IMR-90 (cell line): Measurements from ENCODE around the gene SP2. TPM values are rescaled to one million over a fixed set of nuclear protein-coding genes. Genes with fewer than 3 reads are reported as not detected.

ENCODE experiments used
- ATAC-seq: fragments of 200-7000 bp; cut with Tn5 transposase; 2 replicates; pipeline ENCODE4 v1.9.1; 2020; ENCODE audit warnings: low read depth, mild to moderate bottlenecking, moderate library complexity
- BruUV-seq: library from RNA; stranded (reverse); fragments of 400-500 nt; replicated peaks from 2 replicates; lab custom pipeline; 2021; lab: Mats Ljungman, UMichigan
- CTCF ChIA-PET: fragments of 300-600 bp; formaldehyde crosslinking; extraction: SDS; loops from one replicate; lab custom pipeline; 2021; ENCODE audit warnings: antibody characterized with exemption; lab: Yijun Ruan, JAX
- POLR2A ChIA-PET: fragments of 300-600 bp; sonication (Branson Sonifier 250); formaldehyde crosslinking; loops from one replicate; lab custom pipeline; 2022; ENCODE audit warnings: antibody characterized with exemption; ENCODE audit not compliant: unreplicated experiment; lab: Charles Lee
- DNase-seq: peaks from one replicate; pipeline ENCODE4 v3.0.0; 2013
- H2AFZ ChIP-seq: replicated peaks from 2 replicates; pipeline ENCODE3; 2013; ENCODE audit warnings: low read length, mild to moderate bottlenecking; ENCODE audit not compliant: poor library complexity
- H2AK5ac ChIP-seq: 2 replicates; pipeline ENCODE4 v1.6.1; 2013; ENCODE audit warnings: low read depth, low read length, inconsistent platforms
- H2AK9ac ChIP-seq: replicated peaks from 2 replicates; pipeline ENCODE3; 2013; ENCODE audit warnings: mild to moderate bottlenecking, low read depth, low read length, moderate library complexity; ENCODE audit not compliant: poor library complexity
- H2BK120ac ChIP-seq: 2 replicates; pipeline ENCODE4 v1.6.1; 2013; ENCODE audit warnings: low read depth, low read length, inconsistent platforms
- H2BK15ac ChIP-seq: 3 replicates; pipeline ENCODE4 v1.6.1; 2013; ENCODE audit warnings: low read depth, low read length, inconsistent platforms
- H2BK20ac ChIP-seq: 2 replicates; pipeline ENCODE4 v1.6.1; 2013; ENCODE audit warnings: low read depth, mild to moderate bottlenecking, inconsistent platforms, low read length, moderate library complexity
- H2BK5ac ChIP-seq: 2 replicates; pipeline ENCODE4 v1.6.1; 2013; ENCODE audit warnings: mild to moderate bottlenecking, low read depth, low read length, inconsistent platforms; ENCODE audit not compliant: poor library complexity, severe bottlenecking
- H3K14ac ChIP-seq: replicated peaks from 2 replicates; pipeline ENCODE4 v1.6.1; 2013; ENCODE audit warnings: low read depth, low read length, inconsistent platforms
- H3K18ac ChIP-seq: 2 replicates; pipeline ENCODE4 v1.6.1; 2013; ENCODE audit warnings: low read depth, low read length, control low read depth
- H3K23ac ChIP-seq: 2 replicates; pipeline ENCODE4 v1.6.1; 2013; ENCODE audit warnings: low read depth, low read length, inconsistent platforms
- H3K27ac ChIP-seq: 2 replicates; pipeline ENCODE4 v1.5.1; 2013; ENCODE audit warnings: mild to moderate bottlenecking, control low read depth, low read length; ENCODE audit not compliant: insufficient read depth
- H3K27me3 ChIP-seq: 2 replicates; pipeline ENCODE4 v1.6.1; 2013; ENCODE audit warnings: low read length; ENCODE audit not compliant: control insufficient read depth, insufficient read depth
- H3K36me3 ChIP-seq: 2 replicates; pipeline ENCODE4 v1.6.1; 2013; ENCODE audit warnings: low read length, mixed read lengths; ENCODE audit not compliant: control insufficient read depth, insufficient read depth
- H3K4ac ChIP-seq: 2 replicates; pipeline ENCODE4 v1.6.1; 2013; ENCODE audit warnings: low read depth, low read length, inconsistent platforms
- H3K4me1 ChIP-seq: 2 replicates; pipeline ENCODE4 v1.6.1; 2013; ENCODE audit warnings: low read length, mixed read lengths; ENCODE audit not compliant: control insufficient read depth, insufficient read depth
- H3K4me2 ChIP-seq: 2 replicates; pipeline ENCODE4 v1.6.1; 2013; ENCODE audit warnings: low read depth, mild to moderate bottlenecking, control low read depth, low read length, moderate library complexity
- H3K4me3 ChIP-seq: 2 replicates; pipeline ENCODE4 v1.5.1; 2013; ENCODE audit warnings: low read depth, mild to moderate bottlenecking, control low read depth, low read length, moderate library complexity; ENCODE audit not compliant: insufficient read depth
- H3K56ac ChIP-seq: 2 replicates; pipeline ENCODE4 v1.6.1; 2013; ENCODE audit warnings: low read length, inconsistent platforms; ENCODE audit not compliant: insufficient read depth; ENCODE audit errors: extremely low read depth
- H3K79me1 ChIP-seq, 2 experiments: 2 replicates each; pipeline ENCODE4 v1.6.1; 2013; ENCODE audit warnings: low read length in 2 of 2, inconsistent platforms in 1 of 2, low read depth in 1 of 2
- H3K9ac ChIP-seq: 2 replicates; pipeline ENCODE4 v1.6.1; 2013; ENCODE audit warnings: low read depth, low read length, control low read depth
- H3K9me1 ChIP-seq: 2 replicates; pipeline ENCODE4 v1.6.1; 2013; ENCODE audit warnings: low read length, inconsistent platforms; ENCODE audit not compliant: insufficient read depth
- H3K9me3 ChIP-seq: 2 replicates; pipeline ENCODE4 v1.6.1; 2013; ENCODE audit warnings: low read length; ENCODE audit not compliant: control insufficient read depth, insufficient read depth
- H4K20me1 ChIP-seq: 2 replicates; pipeline ENCODE4 v1.6.1; 2013; ENCODE audit warnings: low read length, inconsistent platforms; ENCODE audit not compliant: insufficient read depth
- H4K5ac ChIP-seq: 2 replicates; pipeline ENCODE4 v1.6.1; 2013; ENCODE audit warnings: mild to moderate bottlenecking, low read depth, low read length, control low read depth
- H4K8ac ChIP-seq, 2 experiments: 2 replicates each; pipeline ENCODE4 v1.6.1; 2013; ENCODE audit warnings: low read depth in 2 of 2, low read length in 2 of 2, control low read depth in 1 of 2, inconsistent platforms in 1 of 2
- H4K91ac ChIP-seq: 2 replicates; pipeline ENCODE4 v1.6.1; 2013; ENCODE audit warnings: low read depth, low read length, inconsistent platforms; ENCODE audit not compliant: insufficient read depth
- BHLHE40 ChIP-seq: fragments of 150-350 bp; IDR thresholded peaks from 2 replicates; pipeline ENCODE4 v1.6.1; 2016; ENCODE audit warnings: mild to moderate bottlenecking, low read depth, low read length
- CEBPB ChIP-seq: IDR thresholded peaks from 2 replicates; pipeline ENCODE4 v1.6.1; 2012; ENCODE audit warnings: low read depth, low read length, improper control_type of control experiment
- CTCF ChIP-seq: conservative IDR thresholded peaks from 2 replicates; pipeline ENCODE4 v1.5.1; 2012; ENCODE audit warnings: mild to moderate bottlenecking, low read depth, low read length, improper control_type of control experiment
- FOS ChIP-seq: fragments of 150-350 bp; IDR thresholded peaks from 2 replicates; pipeline ENCODE4 v1.6.1; 2016; ENCODE audit warnings: low read depth, low read length
- MAFK ChIP-seq: IDR thresholded peaks from 2 replicates; pipeline ENCODE4 v1.6.1; 2012; ENCODE audit warnings: low read depth, low read length, improper control_type of control experiment
- MAZ ChIP-seq: IDR thresholded peaks from 2 replicates; pipeline ENCODE4 v1.6.1; 2012; ENCODE audit warnings: low read depth, mild to moderate bottlenecking, low read length, improper control_type of control experiment, moderate library complexity, borderline replicate concordance
- MXI1 ChIP-seq: IDR thresholded peaks from 2 replicates; pipeline ENCODE4 v1.6.1; 2012; ENCODE audit warnings: low read depth, mild to moderate bottlenecking, low read length, moderate library complexity, borderline replicate concordance
- NFE2L2 ChIP-seq: fragments of 150-350 bp; IDR thresholded peaks from 2 replicates; pipeline ENCODE4 v1.6.1; 2016; ENCODE audit warnings: low read depth, mild to moderate bottlenecking, low read length
- POLR2A ChIP-seq: IDR thresholded peaks from 2 replicates; pipeline ENCODE4 v1.6.1; 2012; ENCODE audit warnings: mild to moderate bottlenecking, low read depth, low read length
- RAD21 ChIP-seq: IDR thresholded peaks from 2 replicates; pipeline ENCODE4 v1.6.1; 2012; ENCODE audit warnings: low read length, improper control_type of control experiment
- RCOR1 ChIP-seq: IDR thresholded peaks from 2 replicates; pipeline ENCODE4 v1.6.1; 2012; ENCODE audit warnings: mild to moderate bottlenecking, low read length, improper control_type of control experiment; ENCODE audit not compliant: insufficient replicate concordance
- RFX5 ChIP-seq: IDR thresholded peaks from 2 replicates; pipeline ENCODE4 v1.8.0; 2012; ENCODE audit warnings: low read depth, mild to moderate bottlenecking, low read length, moderate library complexity
- SMC3 ChIP-seq: fragments of 150-350 bp; IDR thresholded peaks from 2 replicates; pipeline ENCODE4 v1.6.1; 2016; ENCODE audit warnings: low read depth, mild to moderate bottlenecking, antibody characterized with exemption, low read length, moderate library complexity
- WGBS, 2 experiments: methylation state at CpG; one replicate each; pipeline versions ENCODE4 v1.1.5 to v1.1.7; 2013; ENCODE audit warnings: missing lambda C conversion rate in 2 of 2; ENCODE audit not compliant: insufficient read length in 1 of 2; ENCODE audit errors: extremely low coverage in 2 of 2; 5-methylcytosine and 5-hydroxymethylcytosine counted together
- dilution Hi-C: fragments of 300-500 bp; cut with HindIII; formaldehyde crosslinking; loops from one replicate; pipeline ENCODE4 v1.14.3; 2018; ENCODE audit warnings: low sequenced_read_pairs; ENCODE audit not compliant: unreplicated experiment
- in situ Hi-C: fragments of 300-500 bp; cut with MboI; formaldehyde crosslinking; loops from 3 replicates; pipeline ENCODE4 v1.14.3; 2019; ENCODE audit warnings: low sequenced_read_pairs, inconsistent platforms, mixed read lengths
- intact Hi-C: fragments of 100-400 bp; cut with micrococcal nuclease; formaldehyde crosslinking; loops from 2 replicates; pipeline ENCODE4 v1.10.0; 2022
- polyA plus RNA-seq, 3 experiments: library from polyadenylated mRNA; depleted of rRNA; stranded (reverse); fragments of >200 nt; gene quantifications; 2 replicates each; pipeline ENCODE4 v1.2.3, GENCODE V29; 2012; ENCODE audit warnings: low replicate concordance in 1 of 3
- total RNA-seq: library from RNA; depleted of rRNA; stranded (reverse); fragments of >200 nt; gene quantifications from 2 replicates; pipeline ENCODE4 v1.2.3, GENCODE V29; 2012
- TF ChIP-seq, protein P1 (sequence below): fragments of 150-350 bp; IDR thresholded peaks from 2 replicates; pipeline ENCODE4 v1.6.1; 2017; ENCODE audit warnings: mild to moderate bottlenecking, antibody characterized with exemption, low read length, low read depth
- TF ChIP-seq, protein P2 (sequence below): fragments of 150-350 bp; IDR thresholded peaks from 2 replicates; pipeline ENCODE4 v1.6.1; 2016; ENCODE audit warnings: low read depth, mild to moderate bottlenecking, low read length, moderate library complexity, borderline replicate concordance

SP2 gene
- total and polyA plus RNA-seq, 2 of the 4 experiments (the other 2 are of a cell fraction), result 0.72 to 13.8 TPM

DNA sequence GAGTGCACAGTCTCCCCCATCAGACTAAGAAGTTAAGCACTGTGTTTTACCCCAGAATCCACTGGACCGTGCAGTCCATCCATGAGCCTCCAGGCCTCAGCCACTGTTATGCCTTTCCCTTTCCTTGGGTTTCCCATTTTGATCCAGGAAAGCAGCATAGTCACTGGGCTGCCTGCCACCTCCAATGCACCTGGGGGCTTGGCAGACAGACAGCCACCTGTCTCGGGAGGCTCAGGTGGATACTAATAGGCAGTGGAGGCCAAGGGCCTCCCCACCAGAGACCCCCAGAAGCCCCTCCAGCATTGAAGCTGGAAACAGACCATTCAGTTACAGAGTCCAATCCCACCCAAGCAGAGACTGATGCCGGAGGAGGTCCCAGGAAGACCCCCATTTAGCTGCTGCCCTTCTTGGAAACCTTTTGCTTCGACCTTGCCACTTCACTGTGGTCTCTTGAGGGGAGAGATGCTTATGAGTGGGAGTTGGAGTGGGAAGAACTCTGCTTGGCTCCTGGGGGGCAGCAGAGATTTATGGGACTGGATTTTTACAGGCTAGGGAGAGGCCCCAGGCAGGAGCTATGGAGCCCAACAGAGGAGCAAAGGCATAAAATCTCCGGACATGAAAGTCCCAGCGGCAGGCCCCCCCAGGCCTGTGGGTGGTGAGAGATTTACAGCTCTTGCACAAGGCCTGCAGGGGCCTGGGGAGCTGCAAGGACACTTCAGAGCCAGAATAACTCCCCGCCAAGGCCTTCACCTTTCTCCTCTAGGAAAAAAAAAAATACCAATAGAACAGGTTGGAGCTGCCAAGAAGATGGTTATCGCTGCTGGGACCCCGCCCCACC, 12.2 kb upstream of the SP2 start:
- no peak overlapping the region for H3K23ac ChIP-seq
- in situ Hi-C loops, result no loop called here
- DNase-seq (no peak), ATAC-seq (no peak)
- H3K36me3 ChIP-seq, result no peaks in the 10 kb centered on the region
- dilution Hi-C loops, result no loop called here
- no peak overlapping the region for H2BK15ac ChIP-seq
- H4K20me1 ChIP-seq, result no peaks in the 10 kb centered on the region
- no peak overlapping the region for H3K56ac ChIP-seq
- no peak overlapping the region for H4K5ac ChIP-seq
- no peak overlapping the region for H3K9ac ChIP-seq
- no peak overlapping the region for H2BK20ac ChIP-seq
- no peak overlapping the region for H3K4me3 ChIP-seq
- no peak overlapping the region for H2BK5ac ChIP-seq
- H3K79me1 ChIP-seq, result no peaks in the 10 kb centered on the region
- WGBS, 2 experiments, result 78% methylated on average over 3 of the region's 9 CpGs; no CpG with 5 or more reads in 1 of the 2 experiments
- intact Hi-C loops, result no loop called here
- H3K4ac ChIP-seq, result no peak overlapping the region
- no peaks in the 10 kb centered on the region for H3K9me3 ChIP-seq
- no peak overlapping the region for H3K14ac ChIP-seq
- ChIA-PET POLR2A (no interaction called here), CTCF (interaction anchor here (0.7 to 4.8 kb wide), 3 partner anchors 21 to 42 kb away, joined by 3 to 18 read pairs (median 4); partner anchors contain the start of gene SCRN2)
- H3K9me1 ChIP-seq, result no peaks in the 10 kb centered on the region
- H3K27ac ChIP-seq, result no peak overlapping the region
- no peak overlapping the region for H4K8ac ChIP-seq
- no peak overlapping the region for H3K18ac ChIP-seq
- H2AK9ac ChIP-seq, result no peak overlapping the region
- peak overlapping the region; percentile 32 for H2AFZ ChIP-seq
- no peak overlapping the region for H4K91ac ChIP-seq
- no peak overlapping the region for H2AK5ac ChIP-seq
- peaks cover 8% of the 10 kb centered on the region for H3K27me3 ChIP-seq
- no peak overlapping the region for H2BK120ac ChIP-seq
- H3K4me1 ChIP-seq, result no peaks in the 10 kb centered on the region
- H3K4me2 ChIP-seq, result no peak overlapping the region
- no TSS peak for BruUV-seq
- TF ChIP-seq NFE2L2, result no peak
- no peak for TF ChIP-seq MXI1
- TF ChIP-seq MAZ, result no peak
- TF ChIP-seq, protein P1, sequence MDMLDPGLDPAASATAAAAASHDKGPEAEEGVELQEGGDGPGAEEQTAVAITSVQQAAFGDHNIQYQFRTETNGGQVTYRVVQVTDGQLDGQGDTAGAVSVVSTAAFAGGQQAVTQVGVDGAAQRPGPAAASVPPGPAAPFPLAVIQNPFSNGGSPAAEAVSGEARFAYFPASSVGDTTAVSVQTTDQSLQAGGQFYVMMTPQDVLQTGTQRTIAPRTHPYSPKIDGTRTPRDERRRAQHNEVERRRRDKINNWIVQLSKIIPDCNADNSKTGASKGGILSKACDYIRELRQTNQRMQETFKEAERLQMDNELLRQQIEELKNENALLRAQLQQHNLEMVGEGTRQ, result no peak
- no peak for TF ChIP-seq BHLHE40
- TF ChIP-seq RAD21, result no peak
- no peak for TF ChIP-seq CEBPB
- no peak for TF ChIP-seq CTCF
- no peak for TF ChIP-seq POLR2A
- no peak for TF ChIP-seq RFX5
- TF ChIP-seq MAFK, result no peak
- no peak for TF ChIP-seq SMC3
- TF ChIP-seq RCOR1, result no peak
- no peak for TF ChIP-seq FOS
- TF ChIP-seq, protein P2, sequence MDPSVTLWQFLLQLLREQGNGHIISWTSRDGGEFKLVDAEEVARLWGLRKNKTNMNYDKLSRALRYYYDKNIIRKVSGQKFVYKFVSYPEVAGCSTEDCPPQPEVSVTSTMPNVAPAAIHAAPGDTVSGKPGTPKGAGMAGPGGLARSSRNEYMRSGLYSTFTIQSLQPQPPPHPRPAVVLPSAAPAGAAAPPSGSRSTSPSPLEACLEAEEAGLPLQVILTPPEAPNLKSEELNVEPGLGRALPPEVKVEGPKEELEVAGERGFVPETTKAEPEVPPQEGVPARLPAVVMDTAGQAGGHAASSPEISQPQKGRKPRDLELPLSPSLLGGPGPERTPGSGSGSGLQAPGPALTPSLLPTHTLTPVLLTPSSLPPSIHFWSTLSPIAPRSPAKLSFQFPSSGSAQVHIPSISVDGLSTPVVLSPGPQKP, result no peak
